Suprapubic skin (tissue), 4 donors: ENCODE measurements around the gene ARSG.

Source experiments
- EP300 ChIP-seq: sonication (generic); formaldehyde crosslinking; IDR thresholded peaks from one replicate; pipeline ENCODE4 v1.6.1; 2017; ENCODE audit warnings: antibody characterized with exemption
- POLR2A ChIP-seq, 2 donors: fragments of 450-650 bp; IDR thresholded peaks; one replicate each; pipeline ENCODE4 v1.6.1; 2017; ENCODE audit warnings: antibody characterized with exemption in 2 of 2, mild to moderate bottlenecking in 2 of 2, moderate library complexity in 2 of 2
- POLR2AphosphoS5 ChIP-seq, 3 donors: sonication (generic); formaldehyde crosslinking; IDR thresholded peaks; one replicate each; pipeline ENCODE4 v1.6.1; 2017; ENCODE audit warnings: antibody characterized with exemption in 3 of 3
- TF ChIP-seq, protein P1 (sequence below), 2 donors: fragments of 200-600 bp in 1 of 2; fragments of 450-650 bp in 1 of 2; sonication (generic) in 1 of 2; IDR thresholded peaks; one replicate each; pipeline ENCODE4 v1.5.1; 2016 to 2019; ENCODE audit warnings: antibody characterized with exemption in 2 of 2, mild to moderate bottlenecking in 1 of 2, moderate library complexity in 1 of 2

DNA sequence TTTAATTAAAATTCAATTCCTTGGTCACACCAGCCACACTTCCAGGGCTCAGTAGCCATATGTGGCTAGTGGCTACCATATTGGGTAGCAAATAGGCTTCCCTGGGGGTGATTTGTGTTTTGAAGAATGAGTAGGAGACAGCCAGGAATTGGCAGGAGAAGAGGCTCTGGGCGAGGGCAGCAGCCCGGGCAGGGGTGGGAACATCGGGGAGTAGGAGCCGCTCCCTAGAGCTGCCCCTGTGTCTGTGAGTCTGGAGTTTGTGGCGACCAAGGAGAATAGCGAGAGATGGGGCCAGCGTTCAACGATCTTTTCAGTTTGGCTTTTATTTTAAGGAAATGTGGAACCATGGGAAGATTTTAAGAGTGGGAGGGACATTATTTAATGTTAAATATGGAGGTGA lies 84.3 kb downstream of the ARSG start:
- TF ChIP-seq POLR2AphosphoS5 (IDR thresholded peaks at IDR 0.05): no peak
- TF ChIP-seq, protein P1, sequence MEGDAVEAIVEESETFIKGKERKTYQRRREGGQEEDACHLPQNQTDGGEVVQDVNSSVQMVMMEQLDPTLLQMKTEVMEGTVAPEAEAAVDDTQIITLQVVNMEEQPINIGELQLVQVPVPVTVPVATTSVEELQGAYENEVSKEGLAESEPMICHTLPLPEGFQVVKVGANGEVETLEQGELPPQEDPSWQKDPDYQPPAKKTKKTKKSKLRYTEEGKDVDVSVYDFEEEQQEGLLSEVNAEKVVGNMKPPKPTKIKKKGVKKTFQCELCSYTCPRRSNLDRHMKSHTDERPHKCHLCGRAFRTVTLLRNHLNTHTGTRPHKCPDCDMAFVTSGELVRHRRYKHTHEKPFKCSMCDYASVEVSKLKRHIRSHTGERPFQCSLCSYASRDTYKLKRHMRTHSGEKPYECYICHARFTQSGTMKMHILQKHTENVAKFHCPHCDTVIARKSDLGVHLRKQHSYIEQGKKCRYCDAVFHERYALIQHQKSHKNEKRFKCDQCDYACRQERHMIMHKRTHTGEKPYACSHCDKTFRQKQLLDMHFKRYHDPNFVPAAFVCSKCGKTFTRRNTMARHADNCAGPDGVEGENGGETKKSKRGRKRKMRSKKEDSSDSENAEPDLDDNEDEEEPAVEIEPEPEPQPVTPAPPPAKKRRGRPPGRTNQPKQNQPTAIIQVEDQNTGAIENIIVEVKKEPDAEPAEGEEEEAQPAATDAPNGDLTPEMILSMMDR (IDR thresholded peaks at IDR 0.05): no peak
- no peak for TF ChIP-seq POLR2A (IDR thresholded peaks at IDR 0.05)
- TF ChIP-seq EP300: no peak
